Measurements from ENCODE around the gene APLP1. TPM values are rescaled to one million over a fixed set of nuclear protein-coding genes. Genes with fewer than 3 reads are reported as not detected.

APLP1 gene
- total and polyA plus RNA-seq, 2 experiments from 2014 or later, result 30.2 to 36.0 TPM

DNA sequence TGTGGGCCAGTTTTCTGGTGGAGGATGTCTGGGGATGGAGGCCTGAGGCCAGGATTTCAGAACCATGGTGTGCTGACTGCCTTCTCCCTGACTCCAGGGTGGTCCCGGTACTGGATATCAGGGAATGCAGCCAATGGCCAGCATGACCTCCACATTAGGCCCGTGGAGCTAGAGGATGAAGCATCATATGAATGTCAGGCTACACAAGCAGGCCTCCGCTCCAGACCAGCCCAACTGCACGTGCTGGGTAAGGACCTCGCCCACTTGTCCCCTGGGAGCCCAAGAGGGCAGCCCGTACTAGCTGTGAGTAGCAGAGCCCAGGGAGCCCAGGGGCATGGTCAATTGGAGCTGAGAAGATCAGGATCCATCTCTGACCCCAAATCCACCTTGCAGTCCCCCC lies 10.1 kb upstream of the APLP1 start:
- no peaks in the 10 kb centered on the region for H3K9me2 ChIP-seq (ENCODE audit: insufficient read depth)
- DNase-seq (ENCODE audit: low spot score), result no peak
- H3K4me2 ChIP-seq, result no peak overlapping the region
- H3K27ac ChIP-seq (ENCODE audit: low read depth), result no peak overlapping the region
- peaks cover 23% of the 10 kb centered on the region for H3K4me1 ChIP-seq (ENCODE audit: insufficient read depth)
- Mint-ChIP-seq H3K4me3 (no peak overlapping the region; the same call in 2 of the 3 replicates), H3K9me3 (no peaks in the 10 kb centered on the region), H3K36me3 (ENCODE audit: low read depth) (no peaks in the 10 kb centered on the region; the same call in 2 of the 3 replicates), H3K27ac (no peak overlapping the region), H3K27me3 (ENCODE audit: insufficient read depth, low read depth, poor library complexity) (peaks cover 69% of the 10 kb centered on the region), H3K4me1 (peaks cover 31% of the 10 kb centered on the region)
- 0 out of 2 replicates have a peak, but pooled peaks cover 3% of the 10 kb centered on the region for H3F3A ChIP-seq (replicated peaks; ENCODE audit: low read depth)
- H3K36me3 ChIP-seq (ENCODE audit: insufficient read depth), result no peaks in the 10 kb centered on the region; the same call in 1 of the 2 replicates
- H4K20me1 ChIP-seq (replicated peaks; ENCODE audit: insufficient read depth), result no peaks in the 10 kb centered on the region
- H2AFZ ChIP-seq, result no peak overlapping the region
- H3K27me3 ChIP-seq (ENCODE audit: insufficient read depth), result peaks cover 76% of the 10 kb centered on the region
- no peaks in the 10 kb centered on the region for H3K79me2 ChIP-seq (replicated peaks; ENCODE audit: insufficient read depth)
- TF ChIP-seq, protein P1, sequence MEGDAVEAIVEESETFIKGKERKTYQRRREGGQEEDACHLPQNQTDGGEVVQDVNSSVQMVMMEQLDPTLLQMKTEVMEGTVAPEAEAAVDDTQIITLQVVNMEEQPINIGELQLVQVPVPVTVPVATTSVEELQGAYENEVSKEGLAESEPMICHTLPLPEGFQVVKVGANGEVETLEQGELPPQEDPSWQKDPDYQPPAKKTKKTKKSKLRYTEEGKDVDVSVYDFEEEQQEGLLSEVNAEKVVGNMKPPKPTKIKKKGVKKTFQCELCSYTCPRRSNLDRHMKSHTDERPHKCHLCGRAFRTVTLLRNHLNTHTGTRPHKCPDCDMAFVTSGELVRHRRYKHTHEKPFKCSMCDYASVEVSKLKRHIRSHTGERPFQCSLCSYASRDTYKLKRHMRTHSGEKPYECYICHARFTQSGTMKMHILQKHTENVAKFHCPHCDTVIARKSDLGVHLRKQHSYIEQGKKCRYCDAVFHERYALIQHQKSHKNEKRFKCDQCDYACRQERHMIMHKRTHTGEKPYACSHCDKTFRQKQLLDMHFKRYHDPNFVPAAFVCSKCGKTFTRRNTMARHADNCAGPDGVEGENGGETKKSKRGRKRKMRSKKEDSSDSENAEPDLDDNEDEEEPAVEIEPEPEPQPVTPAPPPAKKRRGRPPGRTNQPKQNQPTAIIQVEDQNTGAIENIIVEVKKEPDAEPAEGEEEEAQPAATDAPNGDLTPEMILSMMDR (conservative IDR thresholded peaks at IDR 0.05; ENCODE audit: low read depth in 2 of 2), result no peak
- TF ChIP-seq, protein P2, sequence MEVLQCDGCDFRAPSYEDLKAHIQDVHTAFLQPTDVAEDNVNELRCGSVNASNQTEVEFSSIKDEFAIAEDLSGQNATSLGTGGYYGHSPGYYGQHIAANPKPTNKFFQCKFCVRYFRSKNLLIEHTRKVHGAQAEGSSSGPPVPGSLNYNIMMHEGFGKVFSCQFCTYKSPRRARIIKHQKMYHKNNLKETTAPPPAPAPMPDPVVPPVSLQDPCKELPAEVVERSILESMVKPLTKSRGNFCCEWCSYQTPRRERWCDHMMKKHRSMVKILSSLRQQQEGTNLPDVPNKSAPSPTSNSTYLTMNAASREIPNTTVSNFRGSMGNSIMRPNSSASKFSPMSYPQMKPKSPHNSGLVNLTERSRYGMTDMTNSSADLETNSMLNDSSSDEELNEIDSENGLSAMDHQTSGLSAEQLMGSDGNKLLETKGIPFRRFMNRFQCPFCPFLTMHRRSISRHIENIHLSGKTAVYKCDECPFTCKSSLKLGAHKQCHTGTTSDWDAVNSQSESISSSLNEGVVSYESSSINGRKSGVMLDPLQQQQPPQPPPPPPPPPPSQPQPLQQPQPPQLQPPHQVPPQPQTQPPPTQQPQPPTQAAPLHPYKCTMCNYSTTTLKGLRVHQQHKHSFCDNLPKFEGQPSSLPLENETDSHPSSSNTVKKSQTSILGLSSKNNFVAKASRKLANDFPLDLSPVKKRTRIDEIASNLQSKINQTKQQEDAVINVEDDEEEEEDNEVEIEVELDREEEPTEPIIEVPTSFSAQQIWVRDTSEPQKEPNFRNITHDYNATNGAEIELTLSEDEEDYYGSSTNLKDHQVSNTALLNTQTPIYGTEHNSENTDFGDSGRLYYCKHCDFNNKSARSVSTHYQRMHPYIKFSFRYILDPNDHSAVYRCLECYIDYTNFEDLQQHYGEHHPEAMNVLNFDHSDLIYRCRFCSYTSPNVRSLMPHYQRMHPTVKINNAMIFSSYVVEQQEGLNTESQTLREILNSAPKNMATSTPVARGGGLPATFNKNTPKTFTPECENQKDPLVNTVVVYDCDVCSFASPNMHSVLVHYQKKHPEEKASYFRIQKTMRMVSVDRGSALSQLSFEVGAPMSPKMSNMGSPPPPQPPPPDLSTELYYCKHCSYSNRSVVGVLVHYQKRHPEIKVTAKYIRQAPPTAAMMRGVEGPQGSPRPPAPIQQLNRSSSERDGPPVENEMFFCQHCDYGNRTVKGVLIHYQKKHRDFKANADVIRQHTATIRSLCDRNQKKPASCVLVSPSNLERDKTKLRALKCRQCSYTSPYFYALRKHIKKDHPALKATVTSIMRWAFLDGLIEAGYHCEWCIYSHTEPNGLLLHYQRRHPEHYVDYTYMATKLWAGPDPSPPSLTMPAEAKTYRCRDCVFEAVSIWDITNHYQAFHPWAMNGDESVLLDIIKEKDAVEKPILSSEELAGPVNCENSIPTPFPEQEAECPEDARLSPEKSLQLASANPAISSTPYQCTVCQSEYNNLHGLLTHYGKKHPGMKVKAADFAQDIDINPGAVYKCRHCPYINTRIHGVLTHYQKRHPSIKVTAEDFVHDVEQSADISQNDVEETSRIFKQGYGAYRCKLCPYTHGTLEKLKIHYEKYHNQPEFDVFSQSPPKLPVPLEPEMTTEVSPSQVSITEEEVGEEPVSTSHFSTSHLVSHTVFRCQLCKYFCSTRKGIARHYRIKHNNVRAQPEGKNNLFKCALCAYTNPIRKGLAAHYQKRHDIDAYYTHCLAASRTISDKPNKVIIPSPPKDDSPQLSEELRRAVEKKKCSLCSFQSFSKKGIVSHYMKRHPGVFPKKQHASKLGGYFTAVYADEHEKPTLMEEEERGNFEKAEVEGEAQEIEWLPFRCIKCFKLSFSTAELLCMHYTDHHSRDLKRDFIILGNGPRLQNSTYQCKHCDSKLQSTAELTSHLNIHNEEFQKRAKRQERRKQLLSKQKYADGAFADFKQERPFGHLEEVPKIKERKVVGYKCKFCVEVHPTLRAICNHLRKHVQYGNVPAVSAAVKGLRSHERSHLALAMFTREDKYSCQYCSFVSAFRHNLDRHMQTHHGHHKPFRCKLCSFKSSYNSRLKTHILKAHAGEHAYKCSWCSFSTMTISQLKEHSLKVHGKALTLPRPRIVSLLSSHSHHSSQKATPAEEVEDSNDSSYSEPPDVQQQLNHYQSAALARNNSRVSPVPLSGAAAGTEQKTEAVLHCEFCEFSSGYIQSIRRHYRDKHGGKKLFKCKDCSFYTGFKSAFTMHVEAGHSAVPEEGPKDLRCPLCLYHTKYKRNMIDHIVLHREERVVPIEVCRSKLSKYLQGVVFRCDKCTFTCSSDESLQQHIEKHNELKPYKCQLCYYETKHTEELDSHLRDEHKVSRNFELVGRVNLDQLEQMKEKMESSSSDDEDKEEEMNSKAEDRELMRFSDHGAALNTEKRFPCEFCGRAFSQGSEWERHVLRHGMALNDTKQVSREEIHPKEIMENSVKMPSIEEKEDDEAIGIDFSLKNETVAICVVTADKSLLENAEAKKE (CRISPR knock-in tag; IDR thresholded peaks at IDR 0.05), result no peak
- TF ChIP-seq, protein P3, sequence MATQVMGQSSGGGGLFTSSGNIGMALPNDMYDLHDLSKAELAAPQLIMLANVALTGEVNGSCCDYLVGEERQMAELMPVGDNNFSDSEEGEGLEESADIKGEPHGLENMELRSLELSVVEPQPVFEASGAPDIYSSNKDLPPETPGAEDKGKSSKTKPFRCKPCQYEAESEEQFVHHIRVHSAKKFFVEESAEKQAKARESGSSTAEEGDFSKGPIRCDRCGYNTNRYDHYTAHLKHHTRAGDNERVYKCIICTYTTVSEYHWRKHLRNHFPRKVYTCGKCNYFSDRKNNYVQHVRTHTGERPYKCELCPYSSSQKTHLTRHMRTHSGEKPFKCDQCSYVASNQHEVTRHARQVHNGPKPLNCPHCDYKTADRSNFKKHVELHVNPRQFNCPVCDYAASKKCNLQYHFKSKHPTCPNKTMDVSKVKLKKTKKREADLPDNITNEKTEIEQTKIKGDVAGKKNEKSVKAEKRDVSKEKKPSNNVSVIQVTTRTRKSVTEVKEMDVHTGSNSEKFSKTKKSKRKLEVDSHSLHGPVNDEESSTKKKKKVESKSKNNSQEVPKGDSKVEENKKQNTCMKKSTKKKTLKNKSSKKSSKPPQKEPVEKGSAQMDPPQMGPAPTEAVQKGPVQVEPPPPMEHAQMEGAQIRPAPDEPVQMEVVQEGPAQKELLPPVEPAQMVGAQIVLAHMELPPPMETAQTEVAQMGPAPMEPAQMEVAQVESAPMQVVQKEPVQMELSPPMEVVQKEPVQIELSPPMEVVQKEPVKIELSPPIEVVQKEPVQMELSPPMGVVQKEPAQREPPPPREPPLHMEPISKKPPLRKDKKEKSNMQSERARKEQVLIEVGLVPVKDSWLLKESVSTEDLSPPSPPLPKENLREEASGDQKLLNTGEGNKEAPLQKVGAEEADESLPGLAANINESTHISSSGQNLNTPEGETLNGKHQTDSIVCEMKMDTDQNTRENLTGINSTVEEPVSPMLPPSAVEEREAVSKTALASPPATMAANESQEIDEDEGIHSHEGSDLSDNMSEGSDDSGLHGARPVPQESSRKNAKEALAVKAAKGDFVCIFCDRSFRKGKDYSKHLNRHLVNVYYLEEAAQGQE (IDR thresholded peaks at IDR 0.05; ENCODE audit: unreplicated experiment), result no peak
- TF ChIP-seq, protein P4, sequence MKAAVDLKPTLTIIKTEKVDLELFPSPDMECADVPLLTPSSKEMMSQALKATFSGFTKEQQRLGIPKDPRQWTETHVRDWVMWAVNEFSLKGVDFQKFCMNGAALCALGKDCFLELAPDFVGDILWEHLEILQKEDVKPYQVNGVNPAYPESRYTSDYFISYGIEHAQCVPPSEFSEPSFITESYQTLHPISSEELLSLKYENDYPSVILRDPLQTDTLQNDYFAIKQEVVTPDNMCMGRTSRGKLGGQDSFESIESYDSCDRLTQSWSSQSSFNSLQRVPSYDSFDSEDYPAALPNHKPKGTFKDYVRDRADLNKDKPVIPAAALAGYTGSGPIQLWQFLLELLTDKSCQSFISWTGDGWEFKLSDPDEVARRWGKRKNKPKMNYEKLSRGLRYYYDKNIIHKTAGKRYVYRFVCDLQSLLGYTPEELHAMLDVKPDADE (IDR thresholded peaks at IDR 0.05), result no peak
- no peak for TF ChIP-seq EZH2phosphoT487 (IDR thresholded peaks at IDR 0.05; ENCODE audit: unreplicated experiment)
- no peak for TF ChIP-seq ZNF114 (CRISPR knock-in tag; IDR thresholded peaks at IDR 0.05)
- H3K4me3 ChIP-seq, result no peak overlapping the region
- no peak for ATAC-seq

Measured in GM23338 (cell line).